GM06990 (cell line): ENCODE measurements around the gene CCNB1IP1.
"Not testable (repeated sequence)": the region's sequence is repeated elsewhere in the genome, so short reads cannot be mapped to it uniquely, and the experiment has no call there.

Experiments used
- DNase-seq: peaks from one replicate; pipeline ENCODE4 v3.0.0-alpha.2; 2011; ENCODE audit not compliant: insufficient read length; ENCODE audit errors: extremely low read depth
- H3K27me3 ChIP-seq: replicated peaks from 2 replicates; pipeline ENCODE4 v1.6.0; 2011; ENCODE audit warnings: low read length; ENCODE audit not compliant: control insufficient read depth, insufficient read depth
- H3K36me3 ChIP-seq: 2 replicates; pipeline ENCODE4 v1.5.1; 2011; ENCODE audit warnings: low read length; ENCODE audit not compliant: control insufficient read depth, insufficient read depth
- H3K4me3 ChIP-seq: replicated peaks from 2 replicates; pipeline ENCODE4 v1.5.1; 2011; ENCODE audit warnings: low read depth, mild to moderate bottlenecking, control low read depth, low read length
- TF ChIP-seq, protein P1 (sequence below): IDR thresholded peaks from 2 replicates; pipeline ENCODE4 v1.5.1; 2011; ENCODE audit warnings: low read length, control low read depth, mild to moderate bottlenecking, inconsistent platforms; ENCODE audit not compliant: insufficient read depth, poor library complexity, severe bottlenecking

The CCNB1IP1 gene

DNA sequence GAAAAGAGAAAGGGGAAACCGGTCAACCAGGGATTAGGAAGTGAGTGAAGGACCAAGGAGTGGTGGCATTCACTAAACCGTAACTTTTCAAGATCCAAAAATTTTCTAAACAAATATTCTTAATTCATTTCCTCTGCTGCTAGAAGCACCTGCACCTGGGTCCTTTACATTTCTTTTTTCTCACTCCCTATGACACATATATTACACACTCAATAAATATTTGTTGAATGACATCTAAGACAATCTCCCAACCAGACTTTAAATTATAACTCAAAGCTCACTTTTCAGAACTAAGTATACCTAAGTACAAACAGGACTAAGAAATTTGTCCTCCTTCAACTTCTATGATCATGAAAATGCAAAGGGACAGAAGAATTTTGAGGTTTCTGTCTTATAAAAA lies 38.4 kb downstream of the CCNB1IP1 start:
- H3K4me3 ChIP-seq, result no peak overlapping the region
- no peaks in the 10 kb centered on the region for H3K27me3 ChIP-seq
- TF ChIP-seq, protein P1, sequence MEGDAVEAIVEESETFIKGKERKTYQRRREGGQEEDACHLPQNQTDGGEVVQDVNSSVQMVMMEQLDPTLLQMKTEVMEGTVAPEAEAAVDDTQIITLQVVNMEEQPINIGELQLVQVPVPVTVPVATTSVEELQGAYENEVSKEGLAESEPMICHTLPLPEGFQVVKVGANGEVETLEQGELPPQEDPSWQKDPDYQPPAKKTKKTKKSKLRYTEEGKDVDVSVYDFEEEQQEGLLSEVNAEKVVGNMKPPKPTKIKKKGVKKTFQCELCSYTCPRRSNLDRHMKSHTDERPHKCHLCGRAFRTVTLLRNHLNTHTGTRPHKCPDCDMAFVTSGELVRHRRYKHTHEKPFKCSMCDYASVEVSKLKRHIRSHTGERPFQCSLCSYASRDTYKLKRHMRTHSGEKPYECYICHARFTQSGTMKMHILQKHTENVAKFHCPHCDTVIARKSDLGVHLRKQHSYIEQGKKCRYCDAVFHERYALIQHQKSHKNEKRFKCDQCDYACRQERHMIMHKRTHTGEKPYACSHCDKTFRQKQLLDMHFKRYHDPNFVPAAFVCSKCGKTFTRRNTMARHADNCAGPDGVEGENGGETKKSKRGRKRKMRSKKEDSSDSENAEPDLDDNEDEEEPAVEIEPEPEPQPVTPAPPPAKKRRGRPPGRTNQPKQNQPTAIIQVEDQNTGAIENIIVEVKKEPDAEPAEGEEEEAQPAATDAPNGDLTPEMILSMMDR, result no peak
- no peak for DNase-seq
- peaks cover 6% of the 10 kb centered on the region for H3K36me3 ChIP-seq

DNA sequence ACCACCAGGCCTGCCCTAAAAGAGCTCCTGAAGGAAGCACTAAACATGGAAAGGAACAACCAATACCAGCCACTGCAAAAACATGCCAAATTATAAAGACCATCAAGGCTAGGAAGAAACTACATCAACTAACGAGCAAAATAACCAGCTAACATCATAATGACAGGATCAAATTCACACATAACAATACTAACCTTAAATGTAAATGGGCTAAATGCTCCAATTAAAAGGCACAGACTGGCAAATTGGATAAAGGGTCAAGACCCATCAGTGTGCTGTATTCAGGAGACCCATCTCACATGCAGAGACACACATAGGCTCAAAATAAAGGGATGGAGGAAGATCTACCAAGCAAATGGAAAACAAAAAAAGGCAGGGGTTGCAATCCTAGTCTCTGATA lies 51.1 kb downstream of the CCNB1IP1 start:
- not testable (repeated sequence) for H3K36me3 ChIP-seq, DNase-seq, H3K27me3 ChIP-seq, H3K4me3 ChIP-seq

DNA sequence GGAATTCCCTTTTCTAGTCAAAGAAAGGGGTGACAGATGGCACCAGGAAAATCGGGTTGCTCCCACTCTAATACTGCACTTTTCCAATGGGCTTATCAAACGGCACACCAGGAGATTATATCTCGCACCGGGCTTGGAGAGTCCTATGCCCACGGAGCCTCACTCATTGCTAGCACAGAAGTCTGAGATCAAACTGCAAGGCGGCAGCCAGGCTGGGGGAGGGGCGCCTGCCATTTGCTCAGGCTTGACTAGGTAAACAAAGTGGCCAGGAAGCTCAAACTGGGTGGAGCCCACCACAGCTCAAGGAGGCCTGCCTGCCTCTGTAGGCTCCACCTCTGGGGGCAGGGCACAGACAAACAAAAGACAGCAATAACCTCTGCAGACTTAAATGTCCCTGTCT lies 52.8 kb downstream of the CCNB1IP1 start:
- H3K27me3 ChIP-seq, DNase-seq, H3K4me3 ChIP-seq, H3K36me3 ChIP-seq: not testable (repeated sequence)

GRCh38 chr14:20278414-20278813 lies 54.7 kb downstream of the CCNB1IP1 start:
- no peaks in the 10 kb centered on the region for H3K27me3 ChIP-seq
- DNase-seq, result no peak
- TF ChIP-seq, protein P1, result no peak

GRCh38 chr14:20277409-20277808 lies 55.7 kb downstream of the CCNB1IP1 start:
- TF ChIP-seq, protein P1, result no peak
- Histone ChIP-seq H3K4me3 (no peak overlapping the region), H3K27me3 (no peaks in the 10 kb centered on the region), H3K36me3 (no peaks in the 10 kb centered on the region)
- no peak for DNase-seq

More at GRCh38 chr14:20278414-20278813, 54.7 kb downstream of the CCNB1IP1 start:
- no peaks in the 10 kb centered on the region for H3K36me3 ChIP-seq
- no peak overlapping the region for H3K4me3 ChIP-seq

DNA sequence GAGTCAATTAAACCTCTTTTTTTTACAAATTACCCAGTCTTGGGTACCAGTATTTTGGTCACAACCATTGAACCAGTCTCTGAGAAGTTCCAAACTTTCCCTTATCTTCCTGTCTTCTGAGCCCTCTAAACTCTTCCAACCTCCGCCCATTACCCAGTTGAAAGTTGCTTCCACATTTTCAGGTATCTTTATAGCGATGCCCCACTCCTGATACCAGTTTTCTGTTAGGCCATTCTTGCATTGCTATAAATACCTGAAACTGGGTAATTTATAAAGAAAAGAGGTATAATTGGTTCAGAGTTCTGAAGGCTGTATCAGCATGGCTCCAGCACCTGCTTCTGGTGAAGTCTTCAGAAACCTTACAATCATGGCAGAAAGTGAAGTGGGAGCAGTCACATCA lies 59.0 kb downstream of the CCNB1IP1 start:
- TF ChIP-seq, protein P1, result no peak
- no peaks in the 10 kb centered on the region for H3K27me3 ChIP-seq
- no peaks in the 10 kb centered on the region for H3K36me3 ChIP-seq
- DNase-seq, result no peak
- no peak overlapping the region for H3K4me3 ChIP-seq

DNA sequence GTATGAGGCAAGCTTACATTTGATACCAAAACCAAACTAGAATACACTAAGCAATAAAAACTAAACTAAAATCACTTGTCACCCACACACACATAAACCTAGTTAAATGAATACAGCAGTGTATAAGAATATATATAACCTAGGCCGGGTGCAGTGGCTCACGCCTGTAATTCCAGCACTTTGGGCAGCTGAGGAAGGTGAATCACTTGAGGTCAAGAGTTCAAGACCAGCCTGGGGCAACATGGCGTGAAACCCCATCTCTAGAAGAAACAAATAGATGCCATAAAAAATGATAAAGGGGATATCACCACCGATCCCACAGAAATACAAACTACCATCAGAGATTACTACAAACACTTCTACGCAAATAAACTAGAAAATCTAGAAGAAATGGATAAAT lies 68.7 kb downstream of the CCNB1IP1 start:
- not testable (repeated sequence) for H3K4me3 ChIP-seq, H3K27me3 ChIP-seq, DNase-seq, H3K36me3 ChIP-seq
